Measurements from ENCODE around the gene SLC22A23.

GRCh38 chr6:3245216-3245615, 211.6 kb downstream of the SLC22A23 start:
- no peak for TF ChIP-seq EZH2 (IDR thresholded peaks at IDR 0.05; ENCODE audit: low read length, unreplicated experiment)
- no peak for TF ChIP-seq CTCF (conservative IDR thresholded peaks at IDR 0.05; ENCODE audit: low read depth, low read length)
- TF ChIP-seq EZH2phosphoT487 (IDR thresholded peaks at IDR 0.05; ENCODE audit: borderline replicate concordance, low read length): no peak

Measured in PC-3 (cell line).